Cardiac muscle cell (in vitro differentiated cells and primary cell): ENCODE results near the gene COX4I2. TPM values are rescaled to one million over a fixed set of nuclear protein-coding genes. Genes with fewer than 3 reads are reported as not detected.

Source experiments
- DNase-seq, 2 donors: peaks; one replicate each; pipeline versions ENCODE4 v3.0.0 to v3.0.0-alpha.2; 2010 to 2017; ENCODE audit warnings: low read depth in 1 of 2, low spot score in 1 of 2
- H3K27ac ChIP-seq: fragments of 200-600 bp; sonication (generic); 2 replicates; pipeline ENCODE4 v1.5.1; 2016
- H3K27me3 ChIP-seq: fragments of 200-600 bp; sonication (generic); 2 replicates; pipeline ENCODE4 v1.6.0; 2016; ENCODE audit warnings: control low read depth
- H3K36me3 ChIP-seq: fragments of 200-600 bp; sonication (generic); 2 replicates; pipeline ENCODE4 v1.5.1; 2016; ENCODE audit warnings: control low read depth
- H3K4me1 ChIP-seq: fragments of 200-600 bp; sonication (generic); 2 replicates; pipeline ENCODE4 v1.8.1; 2017; ENCODE audit warnings: low read depth, mild to moderate bottlenecking, mixed run types
- H3K4me3 ChIP-seq: fragments of 200-600 bp; sonication (generic); 2 replicates; pipeline ENCODE4 v1.5.1; 2016; ENCODE audit warnings: mild to moderate bottlenecking
- H3K9me3 ChIP-seq: fragments of 200-600 bp; sonication (generic); 2 replicates; pipeline ENCODE4 v1.5.1; 2017; ENCODE audit warnings: low read depth, mild to moderate bottlenecking, control low read depth
- polyA plus RNA-seq: library from polyadenylated mRNA; unstranded; fragments of >200 nt; fragmentation: Nextera tagmentation; extraction: Ambion mirVana; gene quantifications from 2 replicates; pipeline ENCODE4 v1.2.1, GENCODE V29; 2016
- total RNA-seq: library from RNA; depleted of rRNA; stranded (reverse); fragments of >200 nt; gene quantifications from 2 replicates; pipeline ENCODE4 v1.2.3, GENCODE V29; 2016
- TF ChIP-seq, protein P1 (sequence below): IDR thresholded peaks from 2 replicates; pipeline ENCODE4 v1.5.1; 2012; ENCODE audit warnings: low read depth, mild to moderate bottlenecking, low read length

The COX4I2 gene
- total RNA-seq (not detected in 2 replicates), polyA plus RNA-seq (0.81 and 0.97 TPM in 2 replicates)

DNA sequence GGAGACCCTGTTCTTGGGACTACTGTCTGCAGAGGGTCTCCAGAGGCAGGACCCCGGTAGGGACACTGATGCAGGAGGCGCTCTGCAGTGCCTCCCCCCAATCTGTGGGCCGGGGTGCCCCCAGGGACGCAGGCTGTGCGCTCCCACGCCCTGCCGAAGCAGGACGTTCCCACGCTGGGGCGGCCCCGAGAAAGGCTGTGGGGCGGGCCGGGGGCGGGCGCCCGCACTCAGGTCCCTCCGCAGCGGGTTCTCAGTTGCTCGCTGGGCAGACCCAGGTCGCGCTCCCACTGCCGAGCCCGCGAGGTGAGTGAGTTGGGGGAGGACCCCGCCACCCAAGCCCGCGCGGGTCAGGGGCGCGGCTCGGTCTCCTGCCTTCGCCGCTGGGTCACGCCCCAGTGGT, at the start of gene COX4I2:
Gene COX4I2, plus strand, starts transcription at position 253 of the 400 bp plus-strand sequence. CDS start 1,106 bp downstream, outside the sequence.
- TF ChIP-seq, protein P1, sequence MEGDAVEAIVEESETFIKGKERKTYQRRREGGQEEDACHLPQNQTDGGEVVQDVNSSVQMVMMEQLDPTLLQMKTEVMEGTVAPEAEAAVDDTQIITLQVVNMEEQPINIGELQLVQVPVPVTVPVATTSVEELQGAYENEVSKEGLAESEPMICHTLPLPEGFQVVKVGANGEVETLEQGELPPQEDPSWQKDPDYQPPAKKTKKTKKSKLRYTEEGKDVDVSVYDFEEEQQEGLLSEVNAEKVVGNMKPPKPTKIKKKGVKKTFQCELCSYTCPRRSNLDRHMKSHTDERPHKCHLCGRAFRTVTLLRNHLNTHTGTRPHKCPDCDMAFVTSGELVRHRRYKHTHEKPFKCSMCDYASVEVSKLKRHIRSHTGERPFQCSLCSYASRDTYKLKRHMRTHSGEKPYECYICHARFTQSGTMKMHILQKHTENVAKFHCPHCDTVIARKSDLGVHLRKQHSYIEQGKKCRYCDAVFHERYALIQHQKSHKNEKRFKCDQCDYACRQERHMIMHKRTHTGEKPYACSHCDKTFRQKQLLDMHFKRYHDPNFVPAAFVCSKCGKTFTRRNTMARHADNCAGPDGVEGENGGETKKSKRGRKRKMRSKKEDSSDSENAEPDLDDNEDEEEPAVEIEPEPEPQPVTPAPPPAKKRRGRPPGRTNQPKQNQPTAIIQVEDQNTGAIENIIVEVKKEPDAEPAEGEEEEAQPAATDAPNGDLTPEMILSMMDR, result no peak
- Histone ChIP-seq H3K4me3 (no peak within 1 kb of the TSS), H3K27ac (no peak within 1 kb of the TSS), H3K36me3 (no peaks in the 10 kb centered on the region), H3K4me1 (no peaks in the 10 kb centered on the region), H3K9me3 (no peaks in the 10 kb centered on the region), H3K27me3 (no peaks in the 10 kb centered on the region)
- DNase-seq, result no peak

DNA sequence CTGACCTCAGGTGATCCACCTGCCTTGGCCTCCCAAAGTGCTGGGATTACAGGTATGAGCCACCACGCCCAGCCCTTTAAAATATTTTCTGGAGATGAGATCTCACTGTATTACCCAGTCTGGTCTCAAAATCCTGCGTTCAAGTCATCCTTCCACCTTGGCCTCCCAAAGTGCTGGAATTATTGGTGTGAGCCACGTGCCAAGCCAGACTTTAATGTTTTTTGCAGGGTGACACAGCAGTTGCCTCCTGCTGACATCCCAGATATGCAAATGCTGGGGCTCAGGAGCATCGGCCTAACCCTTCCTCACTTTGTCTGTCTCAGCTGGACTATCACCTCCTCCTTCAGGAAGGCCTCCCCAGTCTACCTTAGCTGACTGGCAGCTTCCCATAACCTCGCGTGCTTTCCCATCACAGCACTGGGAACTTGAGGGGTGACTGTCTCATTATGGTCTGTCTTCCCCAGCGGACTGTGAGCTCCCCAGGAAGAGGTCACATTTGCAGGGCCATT, 46.9 kb upstream of the COX4I2 start:
- no peak for DNase-seq
- no peaks in the 10 kb centered on the region for H3K27me3 ChIP-seq
- TF ChIP-seq, protein P1, result no peak
- H3K4me3 ChIP-seq, result no peak overlapping the region
- no peaks in the 10 kb centered on the region for H3K36me3 ChIP-seq
- peak overlapping the region; percentile 4 for H3K27ac ChIP-seq
- H3K9me3 ChIP-seq, result no peaks in the 10 kb centered on the region
- H3K4me1 ChIP-seq, result peaks cover 12% of the 10 kb centered on the region

DNA sequence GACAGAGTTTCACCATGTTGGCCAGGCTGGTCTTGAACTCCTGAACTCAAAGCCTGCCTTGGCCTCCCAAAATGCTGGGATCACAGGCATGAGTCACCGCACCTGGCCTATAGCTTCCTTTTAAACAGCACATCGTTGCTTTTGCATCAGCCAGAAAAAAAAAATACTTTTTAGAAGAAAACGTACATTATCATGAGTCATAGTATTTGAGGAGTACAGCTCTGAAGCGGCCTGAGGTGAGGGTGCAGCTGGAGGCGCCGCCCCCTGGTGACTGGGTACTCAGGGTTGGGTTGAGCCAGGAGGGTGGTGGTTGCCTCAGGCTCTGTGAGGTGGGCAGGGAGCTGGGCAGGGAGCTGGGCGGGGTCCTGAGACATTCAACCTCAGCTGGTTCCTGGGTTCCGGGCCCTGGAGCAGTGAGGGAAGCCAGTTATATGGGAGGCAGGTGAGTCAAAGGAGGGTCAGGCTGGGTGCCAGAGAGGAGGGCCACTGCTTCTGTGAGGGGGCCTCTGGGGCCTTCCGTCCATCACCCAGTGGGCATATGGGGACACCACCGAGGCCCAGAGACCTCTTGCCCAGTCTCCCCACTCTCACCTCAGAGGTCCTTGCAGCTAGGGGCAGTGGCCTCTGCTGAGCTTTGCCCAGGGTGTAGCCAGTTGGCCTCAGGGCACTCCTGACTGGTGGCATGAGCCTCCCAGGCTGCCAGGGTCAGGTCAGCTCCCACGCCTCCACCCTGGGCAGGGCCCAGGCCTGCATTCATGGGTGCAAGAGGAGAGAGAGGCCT, 44.3 kb upstream of the COX4I2 start:
- H3K27ac ChIP-seq, result peak overlapping the region; percentile 54
- TF ChIP-seq, protein P1, result peak; percentile 14

GRCh38 chr20:31594002-31594557, 43.6 kb upstream of the COX4I2 start:
- peak overlapping the region; percentile 95 for H3K27ac ChIP-seq
- TF ChIP-seq, protein P1, result no peak
- no peak for DNase-seq

More for the DNA sequence above, 44.3 kb upstream of the COX4I2 start:
- Histone ChIP-seq H3K4me3 (no peak overlapping the region), H3K27me3 (no peaks in the 10 kb centered on the region), H3K9me3 (no peaks in the 10 kb centered on the region), H3K36me3 (no peaks in the 10 kb centered on the region), H3K4me1 (peaks cover 17% of the 10 kb centered on the region)
- peak in 1 of 2 donors; percentile 72 for DNase-seq

GRCh38 chr20:31594558-31595379, 42.9 kb upstream of the COX4I2 start:
- Histone ChIP-seq H3K9me3 (no peaks in the 10 kb centered on the region), H3K27me3 (no peaks in the 10 kb centered on the region), H3K36me3 (no peaks in the 10 kb centered on the region), H3K27ac (peak overlapping the region; percentile 95), H3K4me3 (no peak overlapping the region), H3K4me1 (peaks cover 17% of the 10 kb centered on the region)
- TF ChIP-seq, protein P1, result no peak
- no peak for DNase-seq

More at GRCh38 chr20:31594002-31594557, 43.6 kb upstream of the COX4I2 start:
- no peaks in the 10 kb centered on the region for H3K9me3 ChIP-seq
- no peak overlapping the region for H3K4me3 ChIP-seq
- H3K36me3 ChIP-seq, result no peaks in the 10 kb centered on the region
- H3K4me1 ChIP-seq, result peaks cover 17% of the 10 kb centered on the region
- H3K27me3 ChIP-seq, result no peaks in the 10 kb centered on the region
